GM21717 (cell line): ENCODE data around the gene LY86.
A peak's percentile ranks its signal among the peaks of the same experiment; 100 is the strongest.

Experiments used
- ATAC-seq: cut with Tn5 transposase; IDR thresholded peaks from one replicate; pipeline ENCODE4 v1.9.1; 2021; ENCODE audit warnings: mild to moderate bottlenecking, moderate library complexity; ENCODE audit not compliant: unreplicated experiment

LY86 gene

GRCh38 chr6:6588064-6588923, at the start of gene LY86:
LY86 (plus strand) TSS chr6:6588720; CDS start chr6:6588735, 15 bp downstream.
- peak; percentile 56 for ATAC-seq

- no peak for ATAC-seq
Observed at GRCh38 chr6:6539036-6539435, 49.5 kb upstream of the LY86 start.

DNA sequence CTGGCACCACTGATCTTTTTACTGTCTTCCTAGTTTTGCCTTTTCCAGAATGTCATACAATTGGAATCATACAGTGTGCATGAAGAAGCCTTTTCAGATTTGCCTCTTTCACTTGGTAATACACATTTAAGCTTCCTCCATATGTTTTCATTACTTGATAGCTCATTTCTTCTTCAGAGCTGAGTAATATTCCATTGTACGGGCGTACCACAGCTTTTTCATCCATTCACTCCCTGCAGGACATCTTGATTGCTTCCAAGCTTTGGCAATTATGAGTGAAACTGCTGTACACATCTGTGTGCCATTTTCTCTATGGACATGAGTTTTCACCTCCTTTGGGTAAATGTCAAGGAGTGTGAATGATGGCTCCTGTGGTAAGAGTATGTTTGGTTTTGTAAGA, 46.2 kb upstream of the LY86 start:
- ATAC-seq = no peak

DNA sequence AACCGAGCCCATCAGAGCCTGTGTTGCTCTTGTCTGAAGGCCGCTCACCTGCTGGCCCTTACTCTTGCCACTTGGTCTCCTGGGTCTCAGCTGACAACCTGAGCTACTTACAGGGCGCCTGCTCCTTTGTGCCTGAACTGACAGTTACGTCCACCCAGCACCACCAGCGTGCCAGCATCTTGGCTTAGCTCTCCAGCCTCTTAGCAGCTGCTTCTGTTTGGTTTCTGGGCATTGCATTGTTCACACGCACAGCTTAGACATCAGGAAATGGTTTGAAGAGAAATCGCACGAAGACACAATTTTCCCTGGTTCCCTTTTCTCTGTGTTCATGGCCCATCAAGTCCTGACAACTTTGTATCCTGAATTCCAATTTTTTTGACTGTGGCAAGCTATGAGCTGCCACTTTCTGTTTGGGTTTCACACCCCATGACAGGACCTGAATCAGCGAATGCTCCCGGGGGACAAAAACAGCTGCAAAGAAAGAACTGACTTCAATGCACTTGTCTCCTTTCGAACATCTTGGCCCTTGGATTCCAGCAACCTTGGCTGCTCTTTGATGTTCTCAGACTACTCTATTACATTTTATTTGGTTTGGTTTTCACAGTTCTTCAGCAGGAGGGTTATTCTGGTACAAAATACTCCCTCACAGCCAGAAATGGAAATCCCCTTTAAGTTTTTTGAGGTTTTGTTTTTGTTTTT, 45.2 kb upstream of the LY86 start:
- no peak for ATAC-seq

DNA sequence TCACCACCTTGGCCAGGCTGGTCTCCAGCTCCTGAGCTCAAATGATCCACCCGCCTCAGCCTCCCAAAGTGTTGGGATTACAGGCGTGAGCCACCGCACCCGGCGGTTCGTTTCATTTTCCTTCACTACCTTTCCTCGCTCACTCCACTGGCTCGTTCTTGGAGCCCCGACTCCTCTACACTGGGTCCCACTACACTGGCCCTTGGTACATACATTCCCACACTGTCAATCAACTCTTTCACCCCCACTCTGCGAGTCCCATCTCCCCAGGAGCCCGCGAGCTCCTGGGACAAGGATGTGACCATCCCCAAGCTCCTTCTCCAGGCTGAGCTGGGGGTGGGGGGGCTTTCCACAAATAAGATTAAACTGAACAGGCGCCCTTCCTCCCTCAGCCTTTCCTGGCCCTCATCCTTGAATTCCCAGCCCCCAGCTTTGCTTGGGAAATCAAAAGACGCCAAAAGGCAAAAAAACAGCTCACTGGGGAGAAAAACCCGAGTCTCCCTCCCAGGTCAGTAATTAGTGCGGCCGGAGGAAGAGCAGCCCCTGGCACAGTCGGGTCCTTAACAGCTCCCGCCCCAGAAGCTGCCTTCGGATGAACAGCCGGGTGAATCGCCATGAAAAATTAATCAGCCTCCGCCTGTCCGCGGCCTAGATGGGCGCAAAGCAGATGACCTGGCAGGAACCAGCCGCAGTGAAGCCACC, 42.8 kb upstream of the LY86 start:
- no peak for ATAC-seq

DNA sequence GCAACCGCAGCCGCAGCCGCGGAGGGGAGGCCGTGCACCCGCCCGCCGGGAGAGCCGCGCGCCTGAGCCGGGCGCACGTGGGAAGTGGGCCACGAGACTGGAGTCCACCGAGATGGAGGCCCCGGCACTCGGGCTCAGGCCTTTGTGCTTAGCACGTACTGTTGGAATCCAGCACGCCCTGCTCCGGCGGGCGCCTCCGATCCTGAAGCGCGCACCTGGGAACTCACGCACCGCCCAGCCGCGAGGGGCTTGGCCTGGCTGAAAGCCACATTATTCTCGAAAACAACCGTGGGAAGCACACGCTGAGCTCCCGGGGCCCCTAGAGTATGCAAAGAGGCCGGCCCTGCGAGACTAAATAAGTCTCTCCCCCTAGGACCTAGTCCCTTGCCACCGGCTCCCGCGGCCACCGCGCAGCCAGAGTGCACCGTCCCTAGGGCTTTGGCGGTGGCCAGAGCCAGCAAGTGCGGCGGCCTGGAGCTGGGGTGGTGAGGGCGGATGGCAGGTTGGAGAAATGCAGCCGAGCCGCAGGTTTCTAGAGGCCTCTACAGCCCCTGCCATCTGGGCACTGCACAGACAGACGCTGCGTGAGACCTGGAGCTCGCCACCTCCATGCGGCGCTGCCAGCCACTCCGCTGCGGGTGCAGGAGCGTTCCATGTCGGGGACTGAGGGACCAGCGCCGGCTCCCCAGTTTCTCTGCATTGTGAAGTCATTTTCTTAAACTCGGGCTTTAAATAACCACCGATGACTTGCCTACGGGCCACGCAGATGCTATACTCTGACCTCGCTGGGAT, 42.0 kb upstream of the LY86 start:
- ATAC-seq = peak; percentile 39

DNA sequence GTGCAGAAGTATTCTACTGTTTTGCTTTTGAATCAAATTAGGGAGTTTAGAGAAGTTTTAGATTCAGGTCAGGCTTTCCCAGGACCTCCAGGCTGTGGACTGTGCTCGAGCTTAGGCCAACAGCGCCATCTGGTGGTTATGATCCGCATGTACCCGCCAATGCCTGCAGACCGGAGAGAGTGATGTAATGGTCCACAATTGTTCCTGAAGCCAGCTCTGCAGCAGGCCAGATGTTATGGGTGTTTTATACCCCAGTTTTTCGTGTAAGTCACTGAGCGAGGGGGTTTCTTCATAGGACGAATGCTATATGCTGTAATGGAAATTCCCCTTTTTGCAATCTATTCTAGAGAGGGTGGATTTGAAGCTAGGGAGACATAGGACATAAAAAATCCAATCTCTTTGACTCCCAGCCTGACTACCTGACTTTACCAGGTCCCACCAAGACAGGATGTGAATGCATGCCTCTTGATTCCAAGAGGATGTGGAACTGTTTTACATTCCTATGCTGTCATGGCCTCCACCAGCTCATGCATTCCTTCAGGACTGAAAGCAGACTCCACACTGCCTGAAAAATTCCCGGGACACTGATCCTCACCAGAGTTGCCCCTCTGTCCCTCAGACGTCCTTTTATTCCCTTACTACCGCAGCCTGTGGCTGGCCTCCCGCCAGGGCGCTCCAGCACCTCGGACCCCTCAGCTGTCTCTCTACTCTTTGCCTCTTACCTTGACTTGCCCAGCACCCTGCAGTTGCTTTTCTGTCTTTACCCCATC, 41.2 kb upstream of the LY86 start:
- peak; percentile 92 for ATAC-seq

- ATAC-seq = no peak
Observed at GRCh38 chr6:6556161-6556737, 32.3 kb upstream of the LY86 start.

DNA sequence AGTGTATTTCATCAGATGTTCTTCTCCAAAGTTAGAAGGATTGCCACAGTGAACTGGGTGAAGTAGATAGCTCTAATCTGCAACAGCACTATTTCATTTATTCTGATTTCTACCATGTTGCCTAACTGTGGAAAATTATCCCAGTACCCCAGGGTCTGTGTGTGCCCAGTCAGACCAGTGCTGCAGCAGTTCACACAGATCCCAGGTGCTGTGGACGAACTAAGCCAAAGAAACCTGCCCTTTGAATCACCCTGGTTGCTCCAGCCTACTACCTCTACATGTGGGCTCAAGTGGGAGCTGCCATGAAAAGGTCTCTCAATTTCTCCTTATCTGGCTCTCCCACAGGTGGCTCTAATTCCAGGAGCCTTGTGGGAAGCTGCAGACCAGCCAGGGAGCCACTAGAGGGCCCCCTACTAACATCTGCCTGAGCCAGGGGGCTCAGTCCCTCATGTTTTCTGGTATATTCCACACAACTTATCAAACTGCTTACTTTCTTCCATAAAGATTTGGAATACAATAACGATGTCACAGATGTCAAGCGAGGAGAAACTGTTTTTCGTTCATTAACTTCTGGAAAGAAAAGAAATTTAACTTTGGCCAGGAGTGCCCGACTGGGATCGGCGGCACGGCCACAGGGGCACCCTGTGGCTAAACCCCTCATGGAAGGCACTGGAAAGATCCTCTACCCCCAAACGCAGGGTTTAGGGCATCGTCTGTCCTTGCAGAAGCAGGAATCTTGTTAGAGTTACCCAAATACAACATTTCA, 31.6 kb upstream of the LY86 start:
- no peak for ATAC-seq

- no peak for ATAC-seq
Observed at GRCh38 chr6:6557504-6557839, 31.0 kb upstream of the LY86 start.

GRCh38 chr6:6557886-6558285, 30.6 kb upstream of the LY86 start:
- no peak for ATAC-seq

- no peak for ATAC-seq
Observed at GRCh38 chr6:6559994-6560570, 28.4 kb upstream of the LY86 start.

DNA sequence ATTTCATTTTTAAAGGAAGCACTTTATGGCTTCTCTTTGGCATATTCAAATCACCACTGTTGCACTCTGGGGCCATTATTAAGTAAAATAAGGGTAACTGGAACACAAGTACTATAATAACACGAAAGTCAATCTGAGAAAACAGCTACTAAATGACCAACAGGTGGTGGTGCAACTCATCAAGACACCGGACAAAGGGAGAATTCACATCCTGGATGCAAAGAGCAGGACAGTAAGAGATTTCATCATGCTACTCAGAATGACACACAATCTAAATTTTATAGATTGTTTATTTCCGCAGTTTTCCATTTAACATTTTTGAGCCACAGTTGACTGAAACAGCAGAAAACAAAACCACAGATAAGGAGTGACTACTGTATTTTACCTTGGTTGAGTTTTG, 27.6 kb upstream of the LY86 start:
- ATAC-seq = no peak

- no peak for ATAC-seq
Observed at GRCh38 chr6:6564154-6564553, 24.4 kb upstream of the LY86 start.

DNA sequence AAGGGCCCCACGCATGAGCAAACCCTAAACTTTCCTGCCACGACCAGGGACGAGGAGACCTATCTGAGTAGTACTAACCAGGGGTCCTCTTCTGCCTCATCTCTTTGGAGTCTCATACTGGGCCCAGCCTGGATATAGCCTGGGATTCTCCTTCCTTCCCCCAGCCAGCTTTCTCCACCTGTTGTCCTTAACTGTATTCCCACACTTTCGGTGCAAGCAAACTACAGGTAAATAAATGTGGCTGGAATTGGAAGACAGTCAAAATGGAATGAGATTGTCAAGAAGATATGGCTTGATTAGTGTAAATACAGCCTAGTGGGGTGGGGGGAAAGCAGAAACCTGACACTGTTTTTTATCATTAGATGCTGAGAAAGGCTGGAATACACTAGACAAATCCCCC, 23.5 kb upstream of the LY86 start:
- ATAC-seq = no peak

- no peak for ATAC-seq
Observed at GRCh38 chr6:6565488-6565887, 23.0 kb upstream of the LY86 start.

DNA sequence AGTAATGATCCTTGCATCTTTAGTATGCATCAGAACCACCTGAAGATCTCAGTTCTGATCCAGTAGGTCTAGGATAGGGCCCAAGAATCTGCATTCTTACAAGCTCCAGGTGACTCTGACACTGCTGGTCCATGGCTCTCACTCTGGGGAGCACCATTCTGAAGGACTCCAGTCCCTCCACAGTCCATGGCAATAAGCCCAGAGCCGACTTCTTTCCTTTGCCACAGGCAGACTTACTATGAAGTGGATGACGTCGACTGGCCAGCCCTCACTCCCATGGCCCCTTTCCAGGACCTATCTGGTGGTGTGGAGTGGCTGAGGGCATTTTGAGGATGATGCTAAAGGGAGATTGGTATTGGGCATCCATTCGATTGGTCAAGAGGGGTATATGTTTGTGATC, 21.8 kb upstream of the LY86 start:
- ATAC-seq = no peak

DNA sequence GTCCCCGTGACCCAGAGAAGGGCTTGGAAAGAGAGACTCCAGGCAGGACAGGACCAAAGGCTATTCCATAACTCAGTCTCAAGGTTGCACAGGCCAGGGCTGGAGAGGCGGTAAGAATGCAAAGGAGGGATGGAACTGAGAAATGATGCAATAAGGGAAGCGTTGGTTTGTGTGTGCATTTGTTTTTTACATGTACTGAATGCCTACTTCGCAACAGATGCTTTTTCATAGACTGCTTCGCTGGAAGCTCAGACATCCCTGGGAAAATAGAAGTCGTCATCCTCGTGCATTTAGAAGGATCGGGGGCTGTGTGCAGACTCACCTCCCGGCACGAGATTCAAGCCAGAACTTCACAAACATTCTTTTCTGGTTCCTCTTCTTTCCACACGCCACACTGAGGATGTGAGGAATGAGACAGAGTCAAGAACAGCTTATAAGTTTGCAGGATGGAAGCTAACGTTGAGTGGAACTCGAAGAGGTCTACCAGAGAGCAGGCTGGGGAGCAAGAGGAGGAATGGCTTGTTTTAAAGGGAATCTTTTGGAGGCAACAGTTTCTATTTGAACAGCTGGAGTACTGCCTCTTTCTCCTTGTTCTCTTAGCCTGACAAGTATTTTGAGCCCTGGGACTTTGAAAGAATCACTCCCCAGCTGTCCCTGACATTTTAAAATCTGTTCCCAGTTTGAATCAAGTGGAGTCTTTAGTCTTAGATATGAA, 19.3 kb upstream of the LY86 start:
- ATAC-seq = no peak
